Psoas muscle (tissue), 8 donors: Measurements from ENCODE around the gene CACNA2D4. TPM values are rescaled to one million over a fixed set of nuclear protein-coding genes. Genes with fewer than 3 reads are reported as not detected.

Experiments used
- ATAC-seq, 4 donors: fragments of 200-7000 bp; cut with Tn5 transposase; one replicate each; pipeline ENCODE4 v1.9.1; 2020; ENCODE audit warnings: moderate library complexity in 3 of 4, mild to moderate bottlenecking in 2 of 4
- DNase-seq, 2 donors: peaks; one replicate each; pipeline ENCODE4 v3.0.0-alpha.2; 2020
- H3K27ac ChIP-seq: fragments of 200-600 bp; one replicate; pipeline ENCODE4 v1.8.0; 2022
- H3K27me3 ChIP-seq, 3 donors: fragments of 200-600 bp in 1 of 3; one replicate each; pipeline versions ENCODE4 v1.6.1 to v1.8.0; 2013 to 2022; ENCODE audit warnings: low read length in 2 of 3, mild to moderate bottlenecking in 2 of 3, moderate library complexity in 1 of 3; ENCODE audit not compliant: insufficient read depth in 3 of 3
- H3K36me3 ChIP-seq, 2 donors: fragments of 200-600 bp in 1 of 2; one replicate each; pipeline versions ENCODE4 v1.6.1 to v1.8.0; 2013 to 2022; ENCODE audit warnings: low read depth in 1 of 2, mild to moderate bottlenecking in 1 of 2, moderate library complexity in 1 of 2; ENCODE audit not compliant: insufficient read depth in 1 of 2
- H3K4me1 ChIP-seq: fragments of 200-600 bp; one replicate; pipeline ENCODE4 v1.8.0; 2022
- H3K4me3 ChIP-seq: fragments of 200-600 bp; one replicate; pipeline ENCODE4 v1.8.0; 2022; ENCODE audit warnings: mild to moderate bottlenecking
- H3K9me3 ChIP-seq: fragments of 200-600 bp; one replicate; pipeline ENCODE4 v1.8.0; 2022
- CTCF ChIP-seq: fragments of 200-600 bp; IDR thresholded peaks from one replicate; pipeline ENCODE4 v1.8.0; 2022; ENCODE audit warnings: antibody characterized with exemption
- WGBS, 3 donors: extraction: QIAGEN DNeasy Blood & Tissue Kit; methylation state at CpG; one replicate each; pipeline versions ENCODE4 v1.1.6 to v1.1.7; 2013; 5-methylcytosine and 5-hydroxymethylcytosine counted together
- intact Hi-C, 2 donors: fragments of 100-400 bp; cut with DNase I; formaldehyde crosslinking; loops; one replicate each; pipeline versions ENCODE4 v1.11.0 to v1.14.2; 2022
- polyA plus RNA-seq, 3 donors: library from polyadenylated mRNA; stranded (reverse); fragments of 200-250 nt; gene quantifications; one replicate each; pipeline ENCODE4 v1.2.3, GENCODE V29; 2013
- total RNA-seq, 4 donors: library from RNA; stranded (reverse); fragmentation: NEBNext Ultra II Directional in 2 of 4; extraction: Animal tissue kit (Norgen Biotek cat#: 25700) in 2 of 4; gene quantifications; one replicate each; pipeline versions ENCODE4 v1.2.1 to v1.2.4, GENCODE V29; 2021 to 2023
- donor health status: healthy with polysubstance abuse.
- donor health status: DM: no; HTN: no; CAD: no; lungs with moderate emphysema.
- donor health status: Bipolar disorder and iron deficiency.
- donor health status: healthy.
- donor health status: DM: yes; HTN: yes; CAD: no.
- donor health status: DM: no; HTN: no; CAD: no.
- donor health status: DM: no; HTN: no; CAD: no.
- donor health status: DM: yes; HTN: yes; CAD: no.

Gene CACNA2D4
- total and polyA plus RNA-seq, 7 donors = 0.74 to 1.8 (median 0.93) TPM

- peaks cover 44% of the 10 kb centered on the region for H3K4me1 ChIP-seq
- intact Hi-C loops = no loop called here
These were observed 136.7 kb downstream of the CACNA2D4 start for GRCh38 chr12:1781772-1782171.

GRCh38 chr12:1779783-1780182, 138.7 kb downstream of the CACNA2D4 start:
- Histone ChIP-seq H3K4me1 (peaks cover 55% of the 10 kb centered on the region), H3K27me3 (no peaks in the 10 kb centered on the region), H3K4me3 (no peak overlapping the region), H3K36me3 (peaks cover 3 to 23% of the 10 kb centered on the region in 2 donors), H3K9me3 (no peaks in the 10 kb centered on the region), H3K27ac (no peak overlapping the region)
- DNase-seq = no peak
- 58 to 61% (median 59%) methylated on average over 1 of the region's 1 CpG for WGBS, 3 donors
- intact Hi-C loops = no loop called here
- no peak for ATAC-seq
- TF ChIP-seq CTCF = no peak

More at GRCh38 chr12:1781772-1782171, 136.7 kb downstream of the CACNA2D4 start:
- no peaks in the 10 kb centered on the region for H3K27me3 ChIP-seq
- H3K9me3 ChIP-seq = no peaks in the 10 kb centered on the region
- H3K4me3 ChIP-seq = no peak overlapping the region
- TF ChIP-seq CTCF = no peak
- H3K27ac ChIP-seq = no peak overlapping the region
- peaks cover 7 to 35% of the 10 kb centered on the region in 2 donors for H3K36me3 ChIP-seq
- 35 to 53% (median 49%) methylated on average over 2 of the region's 2 CpGs for WGBS, 3 donors
- ATAC-seq (peak; percentile 23 to 67 (median 52)), DNase-seq (no peak)

GRCh38 chr12:1778911-1779310, 139.5 kb downstream of the CACNA2D4 start:
- Histone ChIP-seq H3K9me3 (no peaks in the 10 kb centered on the region), H3K27me3 (no peaks in the 10 kb centered on the region), H3K36me3 (peaks cover 3 to 18% of the 10 kb centered on the region in 2 donors), H3K27ac (no peak overlapping the region), H3K4me3 (no peak overlapping the region), H3K4me1 (peaks cover 48% of the 10 kb centered on the region)
- 73 to 80% (median 75%) methylated on average over 4 of the region's 4 CpGs for WGBS, 3 donors
- TF ChIP-seq CTCF = no peak
- DNase-seq = no peak
- ATAC-seq = no peak
- intact Hi-C loops = no loop called here

- Histone ChIP-seq H3K9me3 (no peaks in the 10 kb centered on the region), H3K27ac (peak overlapping the region; percentile 32), H3K4me1 (peaks cover 55% of the 10 kb centered on the region), H3K36me3 (peaks cover 3 to 21% of the 10 kb centered on the region in 2 donors), H3K4me3 (no peak overlapping the region), H3K27me3 (no peaks in the 10 kb centered on the region)
- intact Hi-C loops = no loop called here
- no peak for TF ChIP-seq CTCF
- no peak for ATAC-seq
- DNase-seq = no peak
- 94 to 96% (median 95%) methylated on average over 5 of the region's 5 CpGs for WGBS, 3 donors
These were observed 140.7 kb downstream of the CACNA2D4 start for GRCh38 chr12:1777798-1778197.
